PC-3 (cell line): ENCODE measurements around the gene MECR.

Source experiments
- CTCF ChIP-seq: fragments of 300-600 bp; sonication (generic); conservative IDR thresholded peaks from 2 replicates; pipeline ENCODE4 v1.5.1; 2017; ENCODE audit warnings: antibody characterized with exemption, low read depth, mild to moderate bottlenecking, low read length
- EZH2 ChIP-seq: fragments of 300-600 bp; sonication (generic); IDR thresholded peaks from one replicate; pipeline ENCODE4 v1.6.1; 2017; ENCODE audit warnings: antibody characterized with exemption, mild to moderate bottlenecking, low read length; ENCODE audit not compliant: unreplicated experiment
- EZH2phosphoT487 ChIP-seq: fragments of 300-600 bp; sonication (generic); IDR thresholded peaks from 2 replicates; pipeline ENCODE4 v1.6.1; 2018; ENCODE audit warnings: mild to moderate bottlenecking, antibody characterized with exemption, low read length, borderline replicate concordance

GRCh38 chr1:29224356-29224837 lies 6.3 kb downstream of the MECR start:
- TF ChIP-seq CTCF (no peak), EZH2 (no peak), EZH2phosphoT487 (no peak)
